CD4-positive, alpha-beta T cell treated with Interleukin-12 subunit alpha and Interleukin-12 subunit beta, for 1 hour (primary cell): ENCODE results near the gene PRDX5.
A peak's percentile ranks its signal among the peaks of the same experiment; 100 is the strongest.

ENCODE experiments used
- DNase-seq: peaks from one replicate; pipeline ENCODE4 v3.0.0-alpha.2; 2020

Gene PRDX5

DNA sequence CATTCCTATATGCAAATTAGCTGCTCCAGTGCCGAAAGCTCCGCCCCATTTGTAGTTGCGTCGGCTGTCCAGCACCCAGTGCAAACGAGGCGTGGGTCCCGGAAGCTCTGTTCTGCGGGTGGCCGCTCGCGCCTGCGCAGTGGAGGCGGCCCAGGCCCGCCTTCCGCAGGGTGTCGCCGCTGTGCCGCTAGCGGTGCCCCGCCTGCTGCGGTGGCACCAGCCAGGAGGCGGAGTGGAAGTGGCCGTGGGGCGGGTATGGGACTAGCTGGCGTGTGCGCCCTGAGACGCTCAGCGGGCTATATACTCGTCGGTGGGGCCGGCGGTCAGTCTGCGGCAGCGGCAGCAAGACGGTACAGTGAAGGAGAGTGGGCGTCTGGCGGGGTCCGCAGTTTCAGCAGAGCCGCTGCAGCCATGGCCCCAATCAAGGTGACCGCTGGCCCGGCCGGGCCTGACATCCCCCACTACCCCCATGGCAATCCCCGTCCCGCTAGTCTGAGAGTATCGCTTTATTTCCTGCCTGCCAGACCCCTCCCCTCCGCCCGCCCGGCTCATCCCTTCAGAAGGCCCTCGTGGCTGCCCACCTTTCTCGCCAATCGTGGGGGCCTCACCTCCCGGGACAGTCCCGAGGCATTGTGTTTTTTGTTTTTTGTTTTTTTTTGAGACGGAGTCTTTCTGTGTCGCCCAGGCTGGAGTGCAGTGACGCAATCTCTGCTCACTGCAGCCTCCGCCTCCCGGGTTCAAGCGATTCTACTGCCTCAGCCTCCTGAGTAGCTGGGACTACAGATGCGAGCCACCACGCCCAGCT lies at the start of gene PRDX5:
Gene PRDX5 (plus strand): TSS at position 161 of the 805 bp plus-strand sequence. CDS start 95 bp downstream, at position 256.
- peak; percentile 97 for DNase-seq

DNA sequence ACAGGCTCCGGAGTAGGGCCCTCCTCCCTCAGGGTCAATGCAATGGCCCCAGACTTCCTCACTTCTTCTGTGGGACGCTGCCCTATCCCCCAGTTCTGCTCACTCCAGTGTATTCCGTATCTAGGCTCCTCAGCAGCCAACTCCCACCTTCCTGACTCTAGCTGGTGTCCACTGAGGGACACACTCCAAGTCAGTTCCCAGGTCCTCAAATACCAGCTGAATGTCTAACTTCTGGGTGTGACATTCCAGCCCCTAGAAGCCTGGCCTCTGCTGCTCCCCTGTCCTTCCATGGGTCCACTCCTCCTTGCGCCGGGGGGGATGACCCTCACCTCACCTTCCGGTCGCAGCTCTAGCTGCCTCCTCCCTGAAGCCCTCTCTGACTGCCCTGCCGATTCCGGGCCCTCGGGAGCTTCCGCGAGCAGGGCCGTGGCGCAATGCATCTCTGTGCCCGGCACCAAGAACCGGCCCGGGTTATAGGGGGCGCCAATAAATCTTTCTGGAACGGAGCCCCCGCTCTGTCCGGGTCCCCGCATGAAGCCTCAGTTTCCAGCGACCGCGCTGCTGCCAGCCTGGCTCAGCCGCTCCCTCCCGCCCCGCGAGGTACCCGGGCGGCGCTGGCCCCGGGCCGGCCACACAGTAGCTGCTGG lies 48.9 kb upstream of the PRDX5 start:
- peak; percentile 38 for DNase-seq

DNA sequence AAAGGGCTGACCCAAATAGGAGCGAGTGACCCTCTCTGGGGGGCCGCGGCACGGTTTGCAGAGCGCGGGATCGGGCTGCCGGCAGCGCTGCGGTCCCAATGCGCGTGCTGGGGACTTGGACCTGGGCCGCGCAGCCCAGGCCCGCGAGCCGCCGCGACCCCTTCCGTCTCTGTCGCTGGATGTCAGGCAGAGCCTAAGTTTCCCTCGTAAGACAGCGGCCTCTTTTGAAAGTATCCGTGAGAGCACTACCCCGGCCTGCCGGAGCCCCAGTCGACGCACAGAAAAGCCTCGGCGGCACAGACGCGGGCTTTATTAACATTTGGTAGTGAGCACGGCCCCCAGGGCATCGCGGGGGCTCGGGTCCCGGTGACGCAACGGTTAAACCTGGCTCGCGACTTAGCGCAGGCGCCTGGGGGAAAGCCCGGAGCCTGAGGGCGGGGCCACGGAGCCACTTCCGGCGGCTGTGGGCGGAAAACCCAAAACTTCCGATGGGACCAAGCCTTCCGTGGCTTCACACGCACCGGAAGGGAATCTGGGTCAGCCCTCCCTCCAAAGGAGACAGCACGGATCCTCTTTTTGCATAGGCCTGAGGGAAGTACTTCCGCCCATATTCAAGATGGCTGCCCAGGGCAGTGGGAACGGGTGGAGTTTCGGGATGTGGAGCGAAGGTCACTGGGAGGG lies 48.2 kb upstream of the PRDX5 start:
- DNase-seq: peak; percentile 98

DNA sequence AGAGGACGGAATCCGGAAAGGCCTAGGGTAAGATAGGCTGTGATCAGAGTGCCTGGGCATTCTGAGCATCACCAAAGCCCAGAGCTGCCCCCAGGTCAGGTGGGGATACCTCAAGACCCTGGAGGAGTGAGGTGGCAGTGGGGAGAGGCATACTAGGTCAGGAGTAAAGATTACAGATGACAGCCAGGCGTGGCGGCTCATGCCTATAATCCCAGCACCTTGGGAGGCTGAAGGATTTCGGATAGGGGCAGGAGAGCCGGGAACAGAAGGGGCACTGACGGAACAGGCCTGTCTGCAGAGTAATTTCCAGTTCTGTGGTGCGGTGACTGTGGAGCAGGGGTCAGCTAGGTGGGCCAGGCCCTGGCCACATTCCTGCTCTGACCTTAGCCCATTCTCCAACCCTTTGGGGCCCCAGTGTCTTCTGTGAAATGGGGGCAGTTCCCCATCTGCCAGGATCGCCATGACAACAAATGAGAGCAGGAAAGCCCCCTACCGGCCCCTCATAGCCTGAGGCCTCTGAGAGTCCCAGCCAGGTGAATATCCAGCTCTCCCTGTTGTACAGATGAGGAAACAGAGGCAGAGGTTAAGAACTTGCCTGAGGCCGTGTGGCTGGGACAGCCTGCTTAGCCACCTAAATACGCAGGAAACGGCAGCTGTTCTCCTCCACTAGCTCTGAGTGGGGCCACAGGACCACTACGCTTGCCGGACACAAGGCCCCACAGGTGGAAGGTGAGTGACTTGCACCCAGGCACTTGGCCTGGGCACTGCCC lies 42.7 kb upstream of the PRDX5 start:
- DNase-seq: no peak

DNA sequence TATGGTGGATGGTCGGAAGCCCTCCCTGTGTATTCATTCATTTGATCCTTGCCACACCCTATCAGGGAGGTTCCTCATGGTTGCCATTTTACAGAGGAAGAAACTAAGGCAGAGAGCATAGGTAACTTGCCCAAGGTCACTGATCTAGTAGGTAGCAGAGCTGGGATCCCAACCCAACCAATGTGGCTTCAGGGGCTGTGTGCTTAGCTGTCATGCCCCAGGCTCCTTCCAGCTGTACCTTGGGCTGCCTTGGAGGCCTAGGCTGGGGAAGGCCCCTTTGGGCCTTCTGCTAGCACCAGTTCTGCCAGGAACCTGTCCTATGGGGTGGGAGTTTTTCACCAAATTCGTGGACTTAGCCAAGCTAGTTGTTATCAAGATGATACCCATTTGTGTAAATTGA lies 42.1 kb upstream of the PRDX5 start:
- no peak for DNase-seq

DNA sequence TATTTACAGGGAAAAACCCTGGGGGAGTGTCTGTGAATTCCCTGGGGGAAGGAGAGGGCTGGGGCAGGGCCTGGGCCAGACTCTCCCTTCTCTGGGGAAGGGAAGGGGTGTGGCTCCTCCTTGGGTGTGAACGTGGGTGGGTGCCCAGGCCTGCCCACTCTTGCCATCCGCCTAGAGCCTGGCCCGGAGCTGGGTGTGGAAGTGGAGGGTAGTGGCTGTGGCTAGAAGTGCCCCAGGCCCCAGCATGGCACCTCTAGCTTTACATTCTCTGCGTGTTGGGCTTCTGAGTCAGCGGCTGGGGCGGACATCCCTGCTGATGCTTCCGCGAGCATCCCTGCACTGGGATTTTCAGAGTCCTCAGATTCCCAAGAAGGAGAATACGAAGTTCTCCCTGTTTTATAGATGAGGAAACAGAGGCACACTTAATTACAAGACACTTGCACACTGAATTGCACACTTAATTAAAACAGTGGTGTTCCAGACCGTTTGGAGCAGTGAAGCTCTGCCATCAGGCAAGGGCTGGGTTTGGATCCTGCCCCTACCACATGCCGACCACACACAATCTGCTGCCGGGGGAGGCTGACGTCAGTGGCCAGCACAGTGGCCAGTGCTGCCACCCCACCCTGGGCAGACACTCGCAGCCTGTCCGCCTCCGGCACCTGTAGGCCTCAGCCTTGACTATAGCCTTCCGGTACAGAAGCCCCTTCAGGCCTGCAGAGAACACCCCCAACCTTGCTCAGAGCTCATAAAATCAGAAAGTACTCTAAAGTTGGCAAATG lies 41.1 kb upstream of the PRDX5 start:
- DNase-seq: no peak

DNA sequence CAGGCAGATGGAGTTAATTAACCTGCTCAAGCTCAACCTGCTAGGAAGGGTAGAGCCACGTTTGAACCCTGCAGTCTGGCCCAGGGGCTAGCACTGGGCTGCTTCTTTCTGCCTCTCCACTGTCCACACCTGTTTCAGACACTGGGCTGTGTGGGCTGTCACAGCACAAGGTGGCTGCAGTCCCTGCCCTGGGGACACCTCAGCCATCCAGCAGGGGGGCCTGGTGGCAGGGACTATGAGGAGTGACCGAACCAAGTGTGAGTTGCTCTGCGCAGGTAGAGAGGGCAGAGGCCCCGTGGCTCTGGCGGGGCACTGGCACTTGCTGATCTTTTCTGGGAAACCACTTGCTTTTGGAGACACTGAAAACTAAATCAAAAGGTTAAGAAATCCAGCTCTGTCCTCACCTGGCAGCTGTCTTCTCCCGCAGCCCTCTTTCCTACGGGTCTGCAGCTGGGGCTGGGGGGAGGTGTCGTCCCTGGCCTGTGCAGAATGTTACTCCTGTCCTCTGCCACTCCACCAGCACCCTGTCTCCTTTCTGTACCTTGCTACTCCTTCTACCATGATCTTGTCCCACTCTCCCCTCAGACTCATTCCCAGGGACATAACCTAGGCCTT lies 39.2 kb upstream of the PRDX5 start:
- no peak for DNase-seq

DNA sequence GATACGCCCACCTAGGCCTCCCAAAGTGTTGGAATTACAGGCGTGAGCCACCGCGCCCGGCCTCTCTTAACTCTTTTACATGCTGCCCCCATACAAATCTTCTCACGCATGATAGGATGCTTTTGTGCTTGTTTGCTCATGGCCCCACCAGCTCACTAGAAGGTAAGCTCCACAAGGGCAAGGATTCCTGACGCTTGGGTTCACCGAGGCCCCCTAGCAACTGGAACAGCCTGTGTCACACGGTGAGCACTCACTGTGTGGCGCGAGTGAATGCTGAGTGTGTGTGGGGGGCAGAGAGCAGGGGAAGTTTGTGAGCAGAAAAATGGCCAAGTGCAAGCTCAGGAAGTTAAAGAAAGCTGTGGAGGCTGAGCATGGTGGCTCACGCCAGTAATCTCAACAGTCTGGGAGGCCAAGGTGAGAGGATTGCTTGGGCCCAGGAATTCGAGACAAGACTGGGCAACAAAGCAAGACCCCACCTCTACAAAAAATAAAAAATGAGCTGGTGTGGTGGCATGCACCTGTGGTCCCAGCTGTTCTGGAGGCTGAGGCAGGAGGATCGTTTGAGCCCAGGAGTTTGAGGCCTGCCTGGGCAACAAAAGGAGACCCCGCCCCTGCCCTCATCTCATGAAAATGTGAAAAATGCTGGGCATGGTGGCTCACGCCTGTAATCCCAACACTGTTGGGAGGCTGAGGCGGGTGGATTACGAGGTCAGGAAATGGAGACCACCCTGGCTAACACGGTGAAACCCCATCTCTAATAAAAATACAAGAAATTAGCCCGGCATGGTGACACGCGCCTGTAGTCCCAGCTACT lies 35.8 kb upstream of the PRDX5 start:
- no peak for DNase-seq

DNA sequence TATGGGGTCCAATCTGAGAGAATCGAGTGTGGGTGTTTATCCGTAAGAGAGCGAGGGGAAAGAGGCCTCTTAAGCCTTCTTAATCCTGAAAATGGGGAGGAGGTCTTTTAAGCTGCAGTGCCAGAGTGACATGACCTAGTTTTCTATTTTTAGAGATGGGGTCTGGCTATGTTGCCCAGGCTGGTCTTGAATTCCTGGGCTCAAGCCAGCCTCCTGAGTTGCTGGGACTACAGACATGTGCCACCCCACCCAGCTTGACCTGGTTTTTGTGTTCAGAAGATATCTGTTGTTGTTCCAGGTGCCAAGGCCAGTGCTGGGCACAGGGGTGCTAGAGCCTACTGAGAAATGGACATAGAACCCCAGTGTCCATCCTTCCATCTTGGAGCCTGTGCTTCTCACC lies 34.8 kb upstream of the PRDX5 start:
- DNase-seq: no peak

DNA sequence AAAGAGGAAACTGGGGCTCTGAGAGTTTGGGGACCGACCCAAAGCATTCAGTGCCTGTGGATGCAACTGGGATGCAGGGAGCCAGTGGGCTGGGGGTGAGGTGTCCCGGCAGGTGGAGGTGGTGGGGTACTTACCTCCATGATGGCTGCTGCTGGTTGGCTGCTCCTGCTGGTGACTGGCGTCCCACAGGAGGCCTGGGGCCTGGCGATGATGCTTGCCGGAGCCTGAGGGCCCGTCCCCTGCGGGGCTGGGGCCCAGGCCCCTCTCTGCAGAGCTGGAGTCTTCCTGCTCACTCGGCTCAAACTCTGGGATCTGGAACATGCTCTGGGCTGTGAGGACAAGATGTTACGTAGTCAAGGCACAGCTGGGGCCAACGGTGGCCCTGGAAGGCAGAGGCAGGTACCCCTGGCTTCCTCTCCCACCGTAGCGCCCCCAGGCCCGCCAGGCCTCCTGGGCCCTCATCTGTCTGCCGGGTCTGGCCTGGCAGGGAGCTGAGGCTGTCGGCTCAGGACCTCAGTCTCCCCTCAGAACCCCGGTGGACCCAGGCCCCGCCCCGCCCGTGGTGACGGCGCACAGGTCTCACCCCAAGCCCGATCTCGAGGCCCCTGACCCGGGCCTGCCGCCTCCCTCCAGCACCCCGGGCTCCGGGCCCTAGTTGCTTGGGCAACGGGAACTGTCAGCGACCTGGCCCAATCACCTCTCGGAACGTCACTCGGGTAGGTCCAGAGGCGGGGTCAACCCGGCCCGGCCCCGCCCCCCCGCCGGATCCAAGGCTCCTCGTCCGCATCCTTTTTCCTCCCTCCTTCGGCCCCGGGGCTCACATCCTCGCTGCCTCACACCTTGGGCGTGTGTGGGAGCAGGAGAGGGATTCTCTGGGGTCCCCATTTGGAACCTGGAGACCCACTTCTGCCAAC lies 33.6 kb upstream of the PRDX5 start, which contains the start of gene BAD:
Gene BAD (minus strand): TSS at position 618 of the 914 bp plus-strand sequence. CDS start 297 bp downstream, at position 321.
- peak; percentile 96 for DNase-seq

DNA sequence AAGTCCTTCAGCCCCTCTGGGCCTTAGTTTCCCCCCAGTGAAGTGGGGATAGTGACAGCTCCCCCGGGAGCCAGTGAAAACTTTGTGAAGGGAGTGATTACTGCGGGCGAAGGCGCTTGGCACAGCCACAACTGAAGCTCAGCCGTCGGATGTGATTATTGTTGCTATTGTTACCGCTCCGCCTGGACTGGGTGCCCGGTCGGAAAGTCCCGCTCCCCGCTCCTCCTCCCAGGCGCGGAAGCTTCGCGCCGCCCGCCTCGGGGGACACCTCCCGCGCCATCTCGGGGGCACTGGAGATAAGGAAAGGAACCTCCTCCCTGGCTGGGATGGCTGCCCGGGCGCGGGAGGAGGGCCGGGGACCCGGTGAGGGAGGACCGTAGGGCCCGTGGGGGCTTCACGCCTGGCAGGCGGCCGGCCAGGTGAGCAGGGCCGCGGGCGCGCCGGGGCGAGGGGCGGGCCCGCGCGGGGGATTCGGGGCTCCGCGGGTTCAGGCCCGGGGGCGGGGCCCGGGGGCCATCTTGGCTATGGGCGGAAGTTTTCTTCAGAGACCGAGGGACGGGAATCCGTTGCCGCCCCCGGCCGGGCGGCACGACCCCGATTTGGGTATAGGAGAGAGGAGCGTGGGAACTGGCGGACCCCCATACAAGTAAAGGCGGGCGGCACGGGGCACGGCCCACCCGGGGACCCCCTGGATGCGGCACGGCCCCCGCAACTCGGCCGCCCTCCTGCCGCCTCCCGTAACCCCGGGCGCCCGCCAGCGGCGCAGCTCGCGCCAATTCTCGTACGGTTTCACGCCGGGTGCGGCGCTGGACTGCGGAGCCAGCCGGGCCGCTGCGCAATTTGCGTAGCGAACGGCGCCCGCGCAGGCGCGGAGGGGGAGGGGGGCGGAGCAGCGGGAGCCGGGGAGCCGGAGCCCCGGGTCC lies 32.7 kb upstream of the PRDX5 start, which contains the start of gene GPR137:
Gene GPR137 (plus strand): TSS at position 887 of the 923 bp plus-strand sequence. CDS start 677 bp downstream, outside the sequence.
- DNase-seq: peak; percentile 92

DNA sequence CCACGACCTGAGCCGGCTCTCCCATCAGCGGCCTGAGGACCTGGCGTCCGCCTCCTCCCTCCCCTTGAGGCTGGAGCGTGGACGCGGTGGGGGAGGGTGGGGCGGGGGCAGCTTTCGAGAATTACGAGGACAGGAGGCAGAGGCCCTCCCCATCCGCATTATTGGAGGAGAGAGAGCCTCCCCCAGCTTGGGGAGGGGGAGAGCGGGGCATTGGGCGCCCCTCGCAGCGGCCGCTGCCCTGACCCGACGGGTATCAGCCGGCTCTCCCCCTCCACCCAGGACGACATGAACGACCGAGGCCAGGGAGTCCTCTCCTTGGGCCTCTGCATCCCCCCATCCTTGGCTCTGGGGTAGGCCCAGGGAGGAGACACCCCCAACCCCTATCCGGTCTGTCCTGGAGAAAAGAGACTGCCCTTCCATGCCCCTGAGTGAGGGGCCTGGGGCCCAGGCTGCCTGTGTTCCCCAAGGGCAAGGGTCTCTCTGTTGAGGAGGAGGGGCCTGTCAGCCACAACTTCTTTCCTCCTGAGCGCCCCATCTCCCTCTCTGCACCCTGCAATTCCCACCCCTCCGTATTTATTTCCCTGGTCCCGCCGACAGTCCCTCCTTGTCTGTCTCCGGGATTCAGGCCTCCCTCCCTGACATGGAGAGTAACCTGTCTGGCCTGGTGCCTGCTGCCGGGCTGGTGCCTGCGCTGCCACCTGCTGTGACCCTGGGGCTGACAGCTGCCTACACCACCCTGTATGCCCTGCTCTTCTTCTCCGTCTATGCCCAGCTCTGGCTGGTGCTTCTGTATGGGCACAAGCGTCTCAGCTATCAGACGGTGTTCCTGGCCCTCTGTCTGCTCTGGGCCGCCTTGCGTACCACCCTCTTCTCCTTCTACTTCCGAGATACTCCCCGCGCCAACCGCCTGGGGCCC lies 31.8 kb upstream of the PRDX5 start:
- DNase-seq: peak; percentile 33

DNA sequence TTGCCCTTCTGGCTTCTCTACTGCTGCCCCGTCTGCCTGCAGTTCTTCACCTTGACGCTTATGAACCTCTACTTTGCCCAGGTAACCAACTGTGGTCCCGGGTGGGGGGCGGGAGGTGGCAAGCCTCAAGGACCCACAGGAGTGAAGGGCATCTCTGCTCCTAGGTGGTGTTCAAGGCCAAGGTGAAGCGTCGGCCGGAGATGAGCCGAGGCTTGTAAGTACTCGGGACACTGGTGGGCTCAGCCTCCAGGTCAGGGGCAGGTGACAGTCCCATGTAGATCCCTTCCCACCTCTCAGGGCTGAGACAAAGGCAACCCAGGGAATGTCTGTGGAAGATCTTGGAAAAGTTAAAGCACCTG lies 31.1 kb upstream of the PRDX5 start:
- no peak for DNase-seq

DNA sequence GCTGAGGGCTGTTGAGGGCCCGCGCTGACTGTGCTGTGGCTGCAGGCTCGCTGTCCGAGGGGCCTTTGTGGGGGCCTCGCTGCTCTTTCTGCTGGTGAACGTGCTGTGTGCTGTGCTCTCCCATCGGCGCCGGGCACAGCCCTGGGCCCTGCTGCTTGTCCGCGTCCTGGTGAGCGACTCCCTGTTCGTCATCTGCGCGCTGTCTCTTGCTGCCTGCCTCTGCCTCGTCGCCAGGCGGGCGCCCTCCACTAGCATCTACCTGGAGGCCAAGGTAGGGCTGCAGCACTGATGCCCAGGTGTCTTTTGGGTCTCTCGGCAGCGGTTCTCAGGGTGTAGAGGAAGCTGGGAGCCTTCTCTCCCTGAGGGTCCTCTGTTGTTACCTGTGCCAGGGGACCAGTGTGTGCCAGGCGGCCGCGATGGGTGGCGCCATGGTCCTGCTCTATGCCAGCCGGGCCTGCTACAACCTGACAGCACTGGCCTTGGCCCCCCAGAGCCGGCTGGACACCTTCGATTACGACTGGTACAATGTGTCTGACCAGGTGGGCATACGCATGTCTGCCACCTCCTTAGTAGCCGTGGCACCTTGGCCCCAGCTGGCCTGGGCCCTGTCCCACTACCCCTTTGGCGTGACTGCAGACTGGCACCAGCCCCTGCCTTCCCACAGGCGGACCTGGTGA lies 30.1 kb upstream of the PRDX5 start:
- DNase-seq: no peak

DNA sequence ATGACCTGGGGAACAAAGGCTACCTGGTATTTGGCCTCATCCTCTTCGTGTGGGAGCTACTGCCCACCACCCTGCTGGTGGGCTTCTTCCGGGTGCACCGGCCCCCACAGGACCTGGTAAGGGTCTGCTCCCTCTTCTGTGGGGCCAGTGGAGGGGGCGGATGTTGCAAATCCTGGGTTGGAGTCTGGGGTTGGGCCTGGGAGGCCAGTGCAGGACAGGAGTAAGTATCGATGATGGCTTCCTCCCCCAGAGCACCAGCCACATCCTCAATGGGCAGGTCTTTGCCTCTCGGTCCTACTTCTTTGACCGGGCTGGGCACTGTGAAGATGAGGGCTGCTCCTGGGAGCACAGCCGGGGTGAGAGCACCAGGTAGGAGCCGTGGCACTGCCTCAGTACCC lies 29.6 kb upstream of the PRDX5 start:
- no peak for DNase-seq

DNA sequence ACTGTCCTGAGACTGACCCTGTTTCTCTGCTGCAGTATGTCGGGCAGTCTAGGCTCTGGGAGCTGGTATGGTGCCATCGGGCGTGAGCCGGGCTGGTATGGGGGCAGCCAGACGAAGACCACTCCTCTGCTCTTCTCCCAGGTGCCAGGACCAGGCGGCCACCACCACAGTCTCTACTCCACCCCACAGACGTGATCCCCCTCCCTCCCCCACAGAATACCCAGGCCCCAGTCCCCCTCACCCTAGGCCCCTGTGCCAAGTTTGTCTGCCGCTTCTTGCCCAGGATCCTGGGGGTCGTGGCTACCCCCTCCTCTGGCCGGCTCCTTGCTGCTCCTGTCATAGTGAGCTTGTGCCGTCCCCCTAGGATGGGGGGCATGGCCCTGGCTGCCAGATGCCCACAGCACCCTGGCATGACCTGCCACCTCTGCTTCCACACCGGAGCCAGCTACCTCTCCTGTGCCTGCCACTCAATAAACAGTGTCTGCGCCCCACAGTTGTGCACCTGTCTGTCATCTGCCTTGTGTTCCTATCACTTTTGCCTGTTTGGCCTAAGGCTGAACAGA lies 28.8 kb upstream of the PRDX5 start:
- DNase-seq: no peak
